ENCODE measurements around the gene KRT84.

Gene KRT84

DNA sequence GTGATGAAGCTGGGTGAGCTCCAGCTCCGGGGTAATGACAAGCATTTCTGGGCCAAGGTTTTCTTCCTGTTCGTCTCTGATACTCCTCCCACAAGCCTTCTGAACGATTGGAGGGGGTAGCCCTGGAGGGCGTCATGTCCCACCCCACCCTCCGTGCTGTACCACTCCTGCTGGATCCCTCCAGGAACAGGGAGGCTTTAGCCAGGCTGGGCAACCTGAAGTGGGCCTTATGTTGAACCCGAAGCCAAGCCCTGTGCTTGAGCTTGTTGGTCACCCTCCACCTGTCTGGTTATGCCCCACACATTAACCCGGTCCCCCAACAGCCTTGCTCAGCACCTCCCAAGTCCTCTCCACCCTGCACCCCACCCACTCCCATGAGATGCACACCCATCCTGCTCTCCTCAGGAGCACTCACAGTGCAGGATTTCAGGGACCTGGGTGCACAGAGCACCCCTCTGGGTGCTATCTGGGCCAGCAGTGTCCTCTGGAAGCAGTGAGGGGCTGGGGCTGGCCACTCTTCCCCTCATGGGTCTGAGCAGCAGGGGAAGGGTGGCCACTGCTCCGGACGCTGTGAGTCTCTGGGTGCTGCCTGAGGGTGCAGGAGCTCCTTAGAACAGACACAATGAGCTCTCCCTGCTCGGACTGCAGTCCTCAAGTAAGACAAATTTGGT, 57.5 kb downstream of the KRT84 start:
- Histone ChIP-seq H3K27ac (replicated peaks) (no peak overlapping the region), H3K4me3 (replicated peaks; ENCODE audit: insufficient read depth, low read length) (no peak overlapping the region), H3K27me3 (ENCODE audit: insufficient read depth, poor library complexity, severe bottlenecking) (peaks cover 14% of the 10 kb centered on the region)
- TF ChIP-seq GABPA (IDR thresholded peaks at IDR 0.05; ENCODE audit: low read depth) (no peak), POLR2AphosphoS5 (IDR thresholded peaks at IDR 0.05; ENCODE audit: low read depth) (no peak), SPI1 (IDR thresholded peaks at IDR 0.05; ENCODE audit: borderline replicate concordance, low read depth) (no peak)
- TF ChIP-seq, protein P1, sequence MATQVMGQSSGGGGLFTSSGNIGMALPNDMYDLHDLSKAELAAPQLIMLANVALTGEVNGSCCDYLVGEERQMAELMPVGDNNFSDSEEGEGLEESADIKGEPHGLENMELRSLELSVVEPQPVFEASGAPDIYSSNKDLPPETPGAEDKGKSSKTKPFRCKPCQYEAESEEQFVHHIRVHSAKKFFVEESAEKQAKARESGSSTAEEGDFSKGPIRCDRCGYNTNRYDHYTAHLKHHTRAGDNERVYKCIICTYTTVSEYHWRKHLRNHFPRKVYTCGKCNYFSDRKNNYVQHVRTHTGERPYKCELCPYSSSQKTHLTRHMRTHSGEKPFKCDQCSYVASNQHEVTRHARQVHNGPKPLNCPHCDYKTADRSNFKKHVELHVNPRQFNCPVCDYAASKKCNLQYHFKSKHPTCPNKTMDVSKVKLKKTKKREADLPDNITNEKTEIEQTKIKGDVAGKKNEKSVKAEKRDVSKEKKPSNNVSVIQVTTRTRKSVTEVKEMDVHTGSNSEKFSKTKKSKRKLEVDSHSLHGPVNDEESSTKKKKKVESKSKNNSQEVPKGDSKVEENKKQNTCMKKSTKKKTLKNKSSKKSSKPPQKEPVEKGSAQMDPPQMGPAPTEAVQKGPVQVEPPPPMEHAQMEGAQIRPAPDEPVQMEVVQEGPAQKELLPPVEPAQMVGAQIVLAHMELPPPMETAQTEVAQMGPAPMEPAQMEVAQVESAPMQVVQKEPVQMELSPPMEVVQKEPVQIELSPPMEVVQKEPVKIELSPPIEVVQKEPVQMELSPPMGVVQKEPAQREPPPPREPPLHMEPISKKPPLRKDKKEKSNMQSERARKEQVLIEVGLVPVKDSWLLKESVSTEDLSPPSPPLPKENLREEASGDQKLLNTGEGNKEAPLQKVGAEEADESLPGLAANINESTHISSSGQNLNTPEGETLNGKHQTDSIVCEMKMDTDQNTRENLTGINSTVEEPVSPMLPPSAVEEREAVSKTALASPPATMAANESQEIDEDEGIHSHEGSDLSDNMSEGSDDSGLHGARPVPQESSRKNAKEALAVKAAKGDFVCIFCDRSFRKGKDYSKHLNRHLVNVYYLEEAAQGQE (IDR thresholded peaks at IDR 0.05; ENCODE audit: insufficient replicate concordance, low read depth), result no peak
- TF ChIP-seq, protein P2, sequence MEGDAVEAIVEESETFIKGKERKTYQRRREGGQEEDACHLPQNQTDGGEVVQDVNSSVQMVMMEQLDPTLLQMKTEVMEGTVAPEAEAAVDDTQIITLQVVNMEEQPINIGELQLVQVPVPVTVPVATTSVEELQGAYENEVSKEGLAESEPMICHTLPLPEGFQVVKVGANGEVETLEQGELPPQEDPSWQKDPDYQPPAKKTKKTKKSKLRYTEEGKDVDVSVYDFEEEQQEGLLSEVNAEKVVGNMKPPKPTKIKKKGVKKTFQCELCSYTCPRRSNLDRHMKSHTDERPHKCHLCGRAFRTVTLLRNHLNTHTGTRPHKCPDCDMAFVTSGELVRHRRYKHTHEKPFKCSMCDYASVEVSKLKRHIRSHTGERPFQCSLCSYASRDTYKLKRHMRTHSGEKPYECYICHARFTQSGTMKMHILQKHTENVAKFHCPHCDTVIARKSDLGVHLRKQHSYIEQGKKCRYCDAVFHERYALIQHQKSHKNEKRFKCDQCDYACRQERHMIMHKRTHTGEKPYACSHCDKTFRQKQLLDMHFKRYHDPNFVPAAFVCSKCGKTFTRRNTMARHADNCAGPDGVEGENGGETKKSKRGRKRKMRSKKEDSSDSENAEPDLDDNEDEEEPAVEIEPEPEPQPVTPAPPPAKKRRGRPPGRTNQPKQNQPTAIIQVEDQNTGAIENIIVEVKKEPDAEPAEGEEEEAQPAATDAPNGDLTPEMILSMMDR (IDR thresholded peaks at IDR 0.05; ENCODE audit: insufficient read depth, low read length), result no peak
- DNase-seq (ENCODE audit: low read depth in 1 of 2, low spot score in 1 of 2), result no peak

Data from HL-60 (cell line).